Osteoblast (primary cell): Measurements from ENCODE around the gene KCNH5. TPM values are rescaled to one million over a fixed set of nuclear protein-coding genes. Genes with fewer than 3 reads are reported as not detected.

Source experiments
- DNase-seq: peaks from one replicate; pipeline ENCODE4 v3.0.0; 2011; ENCODE audit warnings: low spot score, mixed read lengths; ENCODE audit not compliant: insufficient read length; ENCODE audit errors: missing footprints
- H2AFZ ChIP-seq: 2 replicates; pipeline ENCODE4 v1.6.0; 2011; ENCODE audit warnings: mild to moderate bottlenecking, low read length
- H3K27ac ChIP-seq: 2 replicates; pipeline ENCODE4 v1.5.1; 2011; ENCODE audit warnings: mild to moderate bottlenecking, low read depth, low read length, moderate library complexity
- H3K27me3 ChIP-seq: 2 replicates; pipeline ENCODE4 v1.6.0; 2012; ENCODE audit warnings: mild to moderate bottlenecking, control low read depth, inconsistent platforms, low read length, moderate library complexity; ENCODE audit not compliant: insufficient read depth
- H3K36me3 ChIP-seq: 2 replicates; pipeline ENCODE4 v1.5.1; 2011; ENCODE audit warnings: mild to moderate bottlenecking, low read length, control low read depth, moderate library complexity; ENCODE audit not compliant: insufficient read depth
- H3K4me1 ChIP-seq: 2 replicates; pipeline ENCODE4 v1.5.1; 2011; ENCODE audit warnings: mild to moderate bottlenecking, low read length, control low read depth, moderate library complexity; ENCODE audit not compliant: insufficient read depth
- H3K4me2 ChIP-seq: 2 replicates; pipeline ENCODE4 v1.6.0; 2011; ENCODE audit warnings: mild to moderate bottlenecking, low read length; ENCODE audit not compliant: insufficient read depth
- H3K4me3 ChIP-seq: fragments of 200-600 bp; sonication (generic); 3 replicates; pipeline ENCODE4 v1.5.1; 2012; ENCODE audit warnings: mild to moderate bottlenecking, low read length, inconsistent platforms; ENCODE audit not compliant: insufficient read depth
- H3K79me2 ChIP-seq: 2 replicates; pipeline ENCODE4 v1.6.0; 2012; ENCODE audit warnings: mild to moderate bottlenecking, low read length, control low read depth, inconsistent platforms; ENCODE audit not compliant: insufficient read depth
- H3K9me3 ChIP-seq: 2 replicates; pipeline ENCODE4 v1.5.1; 2011; ENCODE audit warnings: low read depth, low read length, control low read depth
- H4K20me1 ChIP-seq: 2 replicates; pipeline ENCODE4 v1.6.0; 2012; ENCODE audit warnings: mild to moderate bottlenecking, low read length, control low read depth; ENCODE audit not compliant: insufficient read depth
- total RNA-seq: library from RNA; depleted of rRNA; stranded (reverse); fragments of >200 nt; gene quantifications from 2 replicates; pipeline ENCODE4 v1.2.3, GENCODE V29; 2012
- TF ChIP-seq, protein P1 (sequence below): IDR thresholded peaks from 2 replicates; pipeline ENCODE4 v1.5.1; 2011; ENCODE audit warnings: mild to moderate bottlenecking, low read depth, low read length, moderate library complexity; ENCODE audit errors: extremely low read depth

Gene KCNH5
- total RNA-seq, 1 donor: not detected

DNA sequence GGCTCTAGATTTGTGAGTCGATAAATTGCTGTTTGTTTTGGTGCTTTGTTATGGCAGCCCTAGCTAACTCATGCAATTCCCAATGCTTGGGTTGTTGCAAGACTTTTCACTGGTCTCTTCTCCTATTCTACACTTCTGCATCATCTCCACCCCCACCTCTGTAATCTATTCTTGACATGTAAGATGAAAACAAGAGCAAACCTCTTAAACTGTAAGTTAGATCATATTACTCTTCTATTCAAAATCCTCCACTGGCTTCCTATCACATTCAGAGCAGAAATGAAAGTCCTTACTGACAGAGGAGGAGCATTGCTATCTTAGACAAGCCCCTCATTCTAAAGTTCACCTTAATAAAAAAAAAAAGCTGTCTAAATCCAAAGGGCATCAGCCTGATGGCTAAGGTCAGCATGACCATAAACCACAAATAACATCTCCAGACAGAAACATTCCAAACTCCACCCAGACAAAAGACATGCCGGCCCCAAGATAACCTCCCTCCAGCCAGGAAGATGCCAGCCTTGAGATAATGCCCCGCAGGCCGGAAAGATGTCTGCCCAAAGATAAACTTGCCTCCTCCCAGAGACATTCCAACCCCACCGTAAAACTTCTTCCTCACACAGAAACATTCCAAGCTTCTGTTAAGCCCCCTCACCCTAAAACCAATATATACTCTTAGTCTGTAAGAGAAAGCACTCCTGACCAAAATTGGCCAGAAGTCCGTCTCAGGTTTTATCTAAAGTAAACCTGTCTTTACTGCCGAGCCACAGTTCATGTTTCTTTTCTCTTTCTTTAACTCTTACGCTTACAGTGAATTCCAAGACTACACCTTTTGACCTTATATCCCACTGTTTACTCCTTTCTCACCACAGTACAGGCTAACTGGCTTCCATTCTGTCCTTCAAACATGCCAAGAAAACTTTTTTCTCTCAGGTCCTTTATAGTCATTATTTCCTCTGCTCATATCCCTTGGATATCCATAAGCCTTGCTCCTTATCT lies 308.9 kb downstream of the KCNH5 start:
- Histone ChIP-seq H3K27me3 (no peaks in the 10 kb centered on the region), H3K4me1 (no peaks in the 10 kb centered on the region), H2AFZ (no peak overlapping the region), H3K36me3 (no peaks in the 10 kb centered on the region), H3K79me2 (no peaks in the 10 kb centered on the region), H4K20me1 (no peaks in the 10 kb centered on the region), H3K9me3 (peaks cover 2% of the 10 kb centered on the region), H3K4me2 (no peak overlapping the region), H3K27ac (no peak overlapping the region), H3K4me3 (no peak overlapping the region)
- TF ChIP-seq, protein P1, sequence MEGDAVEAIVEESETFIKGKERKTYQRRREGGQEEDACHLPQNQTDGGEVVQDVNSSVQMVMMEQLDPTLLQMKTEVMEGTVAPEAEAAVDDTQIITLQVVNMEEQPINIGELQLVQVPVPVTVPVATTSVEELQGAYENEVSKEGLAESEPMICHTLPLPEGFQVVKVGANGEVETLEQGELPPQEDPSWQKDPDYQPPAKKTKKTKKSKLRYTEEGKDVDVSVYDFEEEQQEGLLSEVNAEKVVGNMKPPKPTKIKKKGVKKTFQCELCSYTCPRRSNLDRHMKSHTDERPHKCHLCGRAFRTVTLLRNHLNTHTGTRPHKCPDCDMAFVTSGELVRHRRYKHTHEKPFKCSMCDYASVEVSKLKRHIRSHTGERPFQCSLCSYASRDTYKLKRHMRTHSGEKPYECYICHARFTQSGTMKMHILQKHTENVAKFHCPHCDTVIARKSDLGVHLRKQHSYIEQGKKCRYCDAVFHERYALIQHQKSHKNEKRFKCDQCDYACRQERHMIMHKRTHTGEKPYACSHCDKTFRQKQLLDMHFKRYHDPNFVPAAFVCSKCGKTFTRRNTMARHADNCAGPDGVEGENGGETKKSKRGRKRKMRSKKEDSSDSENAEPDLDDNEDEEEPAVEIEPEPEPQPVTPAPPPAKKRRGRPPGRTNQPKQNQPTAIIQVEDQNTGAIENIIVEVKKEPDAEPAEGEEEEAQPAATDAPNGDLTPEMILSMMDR: no peak
- DNase-seq: no peak

DNA sequence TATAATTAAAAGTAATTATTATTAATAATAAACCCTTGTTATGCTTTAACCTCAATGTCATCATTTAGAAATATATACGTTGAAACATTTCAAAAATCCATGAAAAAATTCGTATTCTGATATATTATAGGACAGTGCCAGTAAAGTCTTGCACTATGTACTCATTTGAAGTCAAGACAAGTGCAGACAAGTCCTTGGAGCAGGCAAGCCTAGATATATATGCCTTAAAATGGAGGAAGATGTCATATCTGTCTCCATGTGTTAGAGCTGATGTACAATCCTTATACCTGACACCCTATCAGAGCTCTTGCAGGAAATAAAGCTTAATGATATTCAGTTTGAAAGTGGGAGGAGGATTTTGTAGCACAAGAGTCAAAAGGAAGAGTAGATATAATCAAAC lies 310.4 kb downstream of the KCNH5 start:
- Histone ChIP-seq H3K4me2 (no peak overlapping the region), H3K27ac (no peak overlapping the region), H3K4me1 (no peaks in the 10 kb centered on the region), H4K20me1 (no peaks in the 10 kb centered on the region), H3K4me3 (no peak overlapping the region), H2AFZ (no peak overlapping the region), H3K9me3 (peaks cover 2% of the 10 kb centered on the region), H3K79me2 (no peaks in the 10 kb centered on the region), H3K27me3 (no peaks in the 10 kb centered on the region), H3K36me3 (no peaks in the 10 kb centered on the region)
- DNase-seq: no peak
- TF ChIP-seq, protein P1: no peak

DNA sequence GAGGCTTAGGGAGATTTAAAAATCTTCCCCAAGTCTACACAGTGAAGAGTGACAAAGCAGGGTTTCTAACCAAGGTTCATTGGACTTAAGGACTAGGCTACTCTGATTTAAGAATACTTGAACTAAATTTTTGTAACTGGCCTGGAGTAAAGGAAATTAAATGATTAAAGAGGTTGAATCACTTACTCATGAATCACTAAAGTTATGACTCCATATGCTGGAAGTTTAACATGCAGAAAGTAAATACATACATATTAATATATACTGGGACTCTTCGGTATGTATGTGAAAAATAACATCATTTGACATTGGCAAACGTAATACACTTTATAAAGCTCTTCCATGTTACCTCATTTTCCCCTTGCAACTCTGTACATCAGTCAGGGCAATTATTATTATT lies 322.9 kb downstream of the KCNH5 start:
- Histone ChIP-seq H3K79me2 (no peaks in the 10 kb centered on the region), H3K27ac (no peak overlapping the region), H3K36me3 (no peaks in the 10 kb centered on the region), H3K4me2 (no peak overlapping the region), H2AFZ (no peak overlapping the region), H3K4me3 (no peak overlapping the region), H3K27me3 (no peaks in the 10 kb centered on the region), H3K4me1 (no peaks in the 10 kb centered on the region), H4K20me1 (no peaks in the 10 kb centered on the region), H3K9me3 (peaks cover 2% of the 10 kb centered on the region)
- DNase-seq: no peak
- TF ChIP-seq, protein P1: no peak

DNA sequence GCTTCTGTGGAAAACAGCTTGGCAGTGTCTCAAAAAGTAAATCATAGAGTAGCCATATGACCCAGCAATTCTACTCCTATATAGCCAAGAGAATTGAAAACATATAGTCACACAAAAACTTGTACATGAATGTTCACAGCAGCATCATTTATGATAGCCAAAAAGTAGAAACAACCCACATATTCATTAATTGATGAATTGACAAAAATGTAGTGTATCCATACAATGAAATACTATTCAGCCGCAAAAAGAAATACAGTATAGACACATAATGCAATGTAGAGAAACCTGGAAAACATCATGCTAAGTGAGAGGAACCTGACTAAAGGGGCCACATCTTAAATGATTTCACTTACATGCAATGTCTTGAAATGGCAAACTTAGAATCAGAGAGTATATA lies 326.6 kb downstream of the KCNH5 start:
- H3K79me2 ChIP-seq: no peaks in the 10 kb centered on the region
- no peak for DNase-seq
- H3K9me3 ChIP-seq: no peaks in the 10 kb centered on the region

More for the DNA sequence above, 326.6 kb downstream of the KCNH5 start:
- Histone ChIP-seq H3K27me3 (no peaks in the 10 kb centered on the region), H3K4me2 (no peak overlapping the region), H3K36me3 (no peaks in the 10 kb centered on the region), H3K4me3 (no peak overlapping the region), H4K20me1 (no peaks in the 10 kb centered on the region), H3K27ac (no peak overlapping the region), H2AFZ (no peak overlapping the region), H3K4me1 (no peaks in the 10 kb centered on the region)
- TF ChIP-seq, protein P1: no peak
